Measurements from ENCODE around the gene DLG2.

The DLG2 gene

DNA sequence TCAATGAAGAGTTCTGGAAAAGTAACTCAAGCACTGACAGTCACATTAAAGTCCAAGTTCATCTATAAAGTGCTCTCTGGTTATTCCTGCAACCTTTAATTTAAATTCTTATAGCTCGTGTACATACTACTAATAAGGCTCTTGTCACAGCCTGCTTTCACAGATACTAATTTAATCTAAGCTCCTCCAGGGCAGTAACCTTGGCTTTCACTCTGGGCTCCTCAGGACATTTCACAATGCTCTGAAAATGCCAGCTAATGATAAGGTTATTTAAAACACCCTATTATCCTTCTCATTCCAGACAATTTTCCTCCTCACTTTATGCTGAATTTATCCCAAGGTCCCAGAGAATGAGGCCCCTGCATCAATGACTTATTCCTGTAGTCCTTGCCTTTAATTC is 2098.3 kb downstream of the DLG2 start:
- TF ChIP-seq, protein P1, sequence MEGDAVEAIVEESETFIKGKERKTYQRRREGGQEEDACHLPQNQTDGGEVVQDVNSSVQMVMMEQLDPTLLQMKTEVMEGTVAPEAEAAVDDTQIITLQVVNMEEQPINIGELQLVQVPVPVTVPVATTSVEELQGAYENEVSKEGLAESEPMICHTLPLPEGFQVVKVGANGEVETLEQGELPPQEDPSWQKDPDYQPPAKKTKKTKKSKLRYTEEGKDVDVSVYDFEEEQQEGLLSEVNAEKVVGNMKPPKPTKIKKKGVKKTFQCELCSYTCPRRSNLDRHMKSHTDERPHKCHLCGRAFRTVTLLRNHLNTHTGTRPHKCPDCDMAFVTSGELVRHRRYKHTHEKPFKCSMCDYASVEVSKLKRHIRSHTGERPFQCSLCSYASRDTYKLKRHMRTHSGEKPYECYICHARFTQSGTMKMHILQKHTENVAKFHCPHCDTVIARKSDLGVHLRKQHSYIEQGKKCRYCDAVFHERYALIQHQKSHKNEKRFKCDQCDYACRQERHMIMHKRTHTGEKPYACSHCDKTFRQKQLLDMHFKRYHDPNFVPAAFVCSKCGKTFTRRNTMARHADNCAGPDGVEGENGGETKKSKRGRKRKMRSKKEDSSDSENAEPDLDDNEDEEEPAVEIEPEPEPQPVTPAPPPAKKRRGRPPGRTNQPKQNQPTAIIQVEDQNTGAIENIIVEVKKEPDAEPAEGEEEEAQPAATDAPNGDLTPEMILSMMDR (IDR thresholded peaks at IDR 0.05) = no peak
- no peak for TF ChIP-seq ZFX (IDR thresholded peaks at IDR 0.05; ENCODE audit: borderline replicate concordance)
- H3K27ac ChIP-seq = no peak overlapping the region

DNA sequence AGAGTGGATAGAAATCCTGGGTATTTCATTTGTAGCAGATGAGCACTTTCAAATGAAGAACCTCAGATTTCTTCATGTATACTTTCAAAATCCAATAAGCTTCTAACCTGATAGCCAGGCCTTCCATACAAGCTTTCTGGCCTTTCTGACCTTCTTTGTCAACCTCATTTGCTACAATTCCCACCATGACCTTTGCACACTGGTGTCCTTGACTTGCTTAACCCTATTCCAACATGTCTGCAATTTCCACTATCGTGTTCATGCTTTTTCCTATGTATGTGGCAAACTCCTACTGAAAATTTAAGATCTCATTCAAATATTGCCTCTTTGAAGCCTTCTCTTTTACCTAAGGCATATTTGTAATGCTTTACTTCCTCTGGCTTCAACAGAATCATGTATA is 2098.9 kb downstream of the DLG2 start:
- TF ChIP-seq ZFX (IDR thresholded peaks at IDR 0.05; ENCODE audit: borderline replicate concordance) = no peak
- TF ChIP-seq, protein P1 (IDR thresholded peaks at IDR 0.05) = no peak
- H3K27ac ChIP-seq = no peak overlapping the region

DNA sequence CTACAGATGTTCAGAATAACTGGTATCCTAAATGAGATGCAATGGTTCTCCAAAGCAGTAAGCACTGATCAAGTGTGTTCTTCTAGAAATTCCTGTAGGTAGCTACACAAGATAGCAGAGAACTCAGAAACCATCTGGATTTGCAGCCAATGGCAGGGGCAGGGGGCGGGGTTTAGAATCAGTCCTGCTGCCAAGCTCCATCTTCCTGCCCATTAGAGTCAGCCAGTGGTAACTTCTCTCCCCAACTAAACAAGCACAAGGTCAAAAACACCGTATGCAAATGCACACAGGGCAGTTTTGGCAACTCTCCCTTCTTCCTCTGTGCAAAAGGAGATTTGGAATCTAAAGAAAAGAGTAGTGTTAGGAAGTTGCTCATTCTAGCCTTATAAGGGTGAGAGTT is 2103.5 kb downstream of the DLG2 start:
- TF ChIP-seq ZFX (IDR thresholded peaks at IDR 0.05; ENCODE audit: borderline replicate concordance) = no peak
- TF ChIP-seq, protein P1 (IDR thresholded peaks at IDR 0.05) = no peak
- no peak overlapping the region for H3K27ac ChIP-seq

DNA sequence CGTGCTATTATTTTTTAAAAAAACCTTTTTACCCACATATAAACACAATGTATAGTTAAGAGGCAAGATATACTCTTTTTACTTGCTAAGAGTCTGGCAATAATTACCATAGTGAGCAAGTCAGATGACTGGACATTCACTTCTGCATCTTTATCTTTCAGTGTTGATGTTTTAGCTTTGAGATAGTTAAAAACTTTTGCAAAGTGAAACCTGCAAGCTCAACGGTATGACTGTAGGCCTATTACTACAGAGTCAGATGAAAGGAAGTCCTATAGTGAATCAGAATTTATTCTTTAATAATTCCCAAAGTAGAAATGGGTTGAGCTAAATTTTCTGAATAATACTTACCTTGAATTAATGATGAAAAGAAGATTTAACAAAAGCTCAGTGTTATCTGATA is 2104.2 kb downstream of the DLG2 start:
- TF ChIP-seq ZFX (IDR thresholded peaks at IDR 0.05; ENCODE audit: borderline replicate concordance) = no peak
- TF ChIP-seq, protein P1 (IDR thresholded peaks at IDR 0.05) = no peak
- H3K27ac ChIP-seq = no peak overlapping the region

DNA sequence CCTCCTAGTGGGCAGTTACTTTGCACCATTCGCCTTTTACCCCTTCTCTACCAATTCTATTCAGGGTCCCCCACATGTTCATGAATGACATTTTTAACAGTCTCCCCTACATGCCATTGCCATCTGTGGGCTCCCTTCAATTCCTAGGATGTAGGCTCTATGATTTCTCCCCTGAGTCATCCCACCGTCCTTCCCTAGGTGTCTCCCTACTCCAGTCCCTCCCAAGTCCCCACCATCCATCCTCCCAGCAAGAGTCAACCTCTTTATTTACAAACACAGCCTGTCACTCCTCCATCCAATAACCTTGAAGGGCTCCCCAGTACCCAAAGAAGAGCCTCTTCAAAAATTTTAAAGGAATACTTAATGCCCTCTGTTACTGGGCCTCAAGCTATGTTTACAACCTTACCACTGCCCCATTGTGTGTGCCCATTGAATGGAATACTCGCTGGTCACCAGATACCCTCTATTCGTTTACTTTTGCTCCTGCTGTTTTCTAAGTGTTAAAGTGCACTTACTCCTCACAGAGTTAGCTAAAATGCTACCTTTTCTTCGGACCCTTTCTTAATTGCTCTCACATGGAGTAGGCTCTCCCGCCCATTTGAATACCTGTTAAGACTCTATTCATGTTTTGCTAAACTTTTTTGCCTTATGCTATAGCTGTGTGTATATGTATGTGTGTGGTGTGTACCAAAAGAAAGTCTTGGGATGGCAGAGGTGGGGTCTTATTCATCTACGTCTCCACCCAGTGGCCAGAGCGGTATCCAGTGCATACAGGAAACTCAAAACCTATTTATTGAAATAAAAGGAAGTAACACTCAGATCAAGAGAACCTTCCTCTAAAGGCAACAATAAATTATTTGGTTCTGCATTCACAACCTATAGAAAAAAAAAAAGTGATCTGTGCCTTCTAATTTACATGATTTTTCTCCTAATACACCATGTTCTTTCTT is 2105.2 kb downstream of the DLG2 start:
- TF ChIP-seq, protein P1 (IDR thresholded peaks at IDR 0.05) = peak; percentile 45
- no peak for TF ChIP-seq ZFX (IDR thresholded peaks at IDR 0.05; ENCODE audit: borderline replicate concordance)
- peak overlapping the region; percentile 62 for H3K27ac ChIP-seq

DNA sequence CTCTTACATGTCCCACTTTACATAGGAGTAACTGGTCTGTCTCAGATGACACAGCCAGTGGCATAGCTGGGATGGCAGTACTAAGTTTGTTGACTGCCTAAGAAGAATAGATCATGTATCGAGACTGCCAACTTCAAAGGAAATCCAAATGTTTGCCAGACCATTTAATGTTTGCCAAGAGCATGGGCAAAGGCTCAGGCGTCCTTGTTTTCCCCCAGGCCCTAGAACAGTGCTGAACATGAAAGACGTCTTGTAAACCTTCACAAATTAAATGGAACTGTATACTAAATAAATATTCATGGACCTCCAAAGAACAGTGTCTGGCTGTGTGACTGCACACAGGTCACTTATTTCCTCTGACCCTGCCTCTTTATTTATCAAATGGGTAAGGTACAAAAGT is 2106.3 kb downstream of the DLG2 start:
- H3K27ac ChIP-seq = peak overlapping the region; percentile 62
- TF ChIP-seq ZFX (IDR thresholded peaks at IDR 0.05; ENCODE audit: borderline replicate concordance) = no peak
- TF ChIP-seq, protein P1 (IDR thresholded peaks at IDR 0.05) = no peak

DNA sequence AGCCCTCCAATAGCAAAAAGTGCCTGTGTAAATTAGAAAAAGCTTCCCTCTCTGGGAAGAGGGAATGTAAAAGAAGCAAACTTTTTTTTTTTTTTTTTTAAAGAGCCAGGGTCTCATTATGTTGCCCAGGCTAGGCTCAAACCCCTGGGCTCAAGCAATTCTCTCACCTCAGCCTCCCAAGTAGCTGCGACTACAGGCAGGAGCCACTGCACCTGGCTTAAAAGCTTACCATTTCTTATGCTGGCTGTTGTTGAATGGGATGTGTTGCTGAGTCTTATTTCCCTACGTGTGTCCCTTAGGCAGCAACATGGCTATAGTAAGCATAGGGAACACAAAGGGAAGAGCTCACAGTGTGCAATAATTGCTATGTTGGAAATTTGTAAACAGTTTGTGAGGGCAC is 2115.5 kb downstream of the DLG2 start:
- no peak overlapping the region for H3K27ac ChIP-seq
- TF ChIP-seq, protein P1 (IDR thresholded peaks at IDR 0.05) = no peak
- no peak for TF ChIP-seq ZFX (IDR thresholded peaks at IDR 0.05; ENCODE audit: borderline replicate concordance)

Measured in 22Rv1 (cell line).